HepG2 (cell line): ENCODE measurements around the gene FERMT2. TPM values are rescaled to one million over a fixed set of nuclear protein-coding genes. Genes with fewer than 3 reads are reported as not detected.

Experiments
- ERF ChIP-seq: IDR thresholded peaks from 2 replicates; pipeline ENCODE4 v1.6.1; 2018; ENCODE audit warnings: missing biosample characterization, missing genetic modification reagents
- GATAD1 ChIP-seq: IDR thresholded peaks from 2 replicates; pipeline ENCODE4 v1.6.1; 2016; ENCODE audit warnings: missing genetic modification reagents, missing compliant biosample characterization
- GMEB1 ChIP-seq: sonication (generic); formaldehyde crosslinking; IDR thresholded peaks from 2 replicates; pipeline ENCODE4 v1.5.1; 2020; ENCODE audit warnings: missing genetic modification reagents, mild to moderate bottlenecking, borderline replicate concordance
- HMGXB4 ChIP-seq, 2 experiments: sonication (generic) in 1 of 2; formaldehyde crosslinking in 1 of 2; IDR thresholded peaks; 2 replicates each; pipeline versions ENCODE4 v1.4.0 to v1.6.1; 2018 to 2020; ENCODE audit warnings: missing genetic modification reagents in 2 of 2, borderline replicate concordance in 1 of 2, low read depth in 1 of 2, mild to moderate bottlenecking in 1 of 2, missing biosample characterization in 1 of 2
- JARID2 ChIP-seq: sonication (generic); formaldehyde crosslinking; IDR thresholded peaks from 2 replicates; pipeline ENCODE4 v1.8.1; 2023; ENCODE audit warnings: missing genetic modification reagents, inconsistent platforms; ENCODE audit not compliant: insufficient replicate concordance
- MAFF ChIP-seq: IDR thresholded peaks from 2 replicates; pipeline ENCODE4 v1.6.1; 2011; ENCODE audit warnings: low read depth, low read length, improper control_type of control experiment
- MXI1 ChIP-seq: IDR thresholded peaks from 3 replicates; pipeline ENCODE4 v1.6.1; 2012; ENCODE audit warnings: low read depth, low read length, inconsistent platforms, borderline replicate concordance
- REL ChIP-seq: sonication (generic); formaldehyde crosslinking; conservative IDR thresholded peaks from 2 replicates; pipeline ENCODE4 v1.8.0; 2022; ENCODE audit warnings: mild to moderate bottlenecking, missing genetic modification reagents, moderate library complexity
- RXRB ChIP-seq: IDR thresholded peaks from 2 replicates; pipeline ENCODE4 v1.6.1; 2016; ENCODE audit warnings: borderline replicate concordance, missing genetic modification reagents, missing compliant biosample characterization
- TAF1 ChIP-seq: sonication (generic); formaldehyde crosslinking; IDR thresholded peaks from 2 replicates; pipeline ENCODE4 v1.4.0; 2020; ENCODE audit warnings: missing genetic modification reagents
- ZFP36 ChIP-seq: fragments of 150-350 bp; IDR thresholded peaks from 2 replicates; pipeline ENCODE4 v1.6.1; 2018; ENCODE audit warnings: borderline replicate concordance, low read length, low read depth; ENCODE audit not compliant: partially characterized antibody
- ZNF101 ChIP-seq: sonication (generic); formaldehyde crosslinking; IDR thresholded peaks from 2 replicates; pipeline ENCODE4 v1.4.0; 2020; ENCODE audit warnings: mild to moderate bottlenecking, low read depth, missing genetic modification reagents, borderline replicate concordance
- ZNF367 ChIP-seq: sonication (generic); formaldehyde crosslinking; IDR thresholded peaks from 2 replicates; pipeline ENCODE4 v1.4.0; 2020; ENCODE audit warnings: missing genetic modification reagents, borderline replicate concordance
- ZNF589 ChIP-seq: sonication (generic); formaldehyde crosslinking; conservative IDR thresholded peaks from 2 replicates; pipeline ENCODE4 v1.8.0; 2022; ENCODE audit warnings: mild to moderate bottlenecking, moderate library complexity, missing genetic modification reagents
- ZNF639 ChIP-seq: conservative IDR thresholded peaks from 2 replicates; pipeline ENCODE4 v1.6.1; 2018; ENCODE audit warnings: missing genetic modification reagents
- ZNF737 ChIP-seq: sonication (generic); formaldehyde crosslinking; IDR thresholded peaks from 2 replicates; pipeline ENCODE4 v1.5.0; 2020; ENCODE audit warnings: missing genetic modification reagents, mild to moderate bottlenecking, borderline replicate concordance
- ZSCAN30 ChIP-seq: sonication (generic); formaldehyde crosslinking; IDR thresholded peaks from 2 replicates; pipeline ENCODE4 v1.5.0; 2020; ENCODE audit warnings: mild to moderate bottlenecking, missing genetic modification reagents
- polyA plus RNA-seq, 8 experiments: library from polyadenylated mRNA; depleted of rRNA in 3 of 8; stranded (reverse) in 7 of 8; unstranded in 1 of 8; fragments of >200 nt; fragmentation: Illumina TruSeq in 4 of 8; extraction: Trizol in 4 of 8; gene quantifications; 2 replicates each; pipeline versions ENCODE4 v1.2.1 to v1.2.3, GENCODE V29; 2011 to 2016; ENCODE audit warnings: low read depth in 4 of 8, missing spikeins in 1 of 8, mixed read lengths in 1 of 8; ENCODE audit not compliant: insufficient read depth in 1 of 8
- total RNA-seq, 5 experiments: library from RNA; depleted of rRNA; stranded (reverse); fragments of >200 nt; fragmentation: Illumina TruSeq; extraction: Trizol; gene quantifications; 2 replicates each; pipeline ENCODE4 v1.2.3, GENCODE V29; 2016; ENCODE audit warnings: low read depth in 1 of 5
- TF ChIP-seq, protein P1 (sequence below): sonication (generic); formaldehyde crosslinking; IDR thresholded peaks from 2 replicates; pipeline ENCODE4 v1.4.0; 2020; ENCODE audit warnings: mild to moderate bottlenecking, missing genetic modification reagents
- TF ChIP-seq, protein P2 (sequence below): sonication (generic); formaldehyde crosslinking; conservative IDR thresholded peaks from 2 replicates; pipeline ENCODE4 v1.4.0; 2020; ENCODE audit warnings: missing genetic modification reagents
- TF ChIP-seq, protein P3 (sequence below): fragments of 450-650 bp; IDR thresholded peaks from 2 replicates; pipeline ENCODE4 v1.6.1; 2017; ENCODE audit warnings: mild to moderate bottlenecking

The FERMT2 gene
- total and polyA plus RNA-seq, 2 of the 13 experiments (the other 11 are each of a cell fraction or from before 2014, with no cell fraction given): 36.2 to 60.4 TPM

DNA sequence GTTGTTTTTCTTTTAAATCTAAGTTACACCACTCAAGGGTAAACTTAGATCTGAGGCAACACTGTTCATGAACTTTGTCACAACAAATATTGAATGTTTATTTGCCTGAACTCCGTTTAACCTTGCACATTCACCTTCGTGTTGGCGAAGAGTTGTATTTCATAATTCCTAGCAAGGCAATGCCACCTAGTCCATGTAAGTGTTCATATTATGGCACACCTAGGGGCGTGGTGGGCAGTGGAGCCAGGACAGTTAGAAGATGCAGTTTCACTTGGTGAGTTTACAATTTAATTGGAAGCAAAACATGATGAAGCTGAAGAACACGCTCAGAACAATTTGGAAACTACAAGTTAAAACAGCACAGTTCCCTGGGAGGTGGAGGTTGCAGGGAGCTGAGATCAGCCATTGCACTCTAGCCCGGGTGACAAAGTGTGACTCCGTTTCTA lies 129.0 kb downstream of the FERMT2 start (continued):
- TF ChIP-seq ZNF639 (CRISPR knock-in tag): peak; percentile 76
- TF ChIP-seq ZSCAN30 (CRISPR knock-in tag): no peak
- TF ChIP-seq, protein P1, sequence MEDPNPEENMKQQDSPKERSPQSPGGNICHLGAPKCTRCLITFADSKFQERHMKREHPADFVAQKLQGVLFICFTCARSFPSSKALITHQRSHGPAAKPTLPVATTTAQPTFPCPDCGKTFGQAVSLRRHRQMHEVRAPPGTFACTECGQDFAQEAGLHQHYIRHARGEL (CRISPR knock-in tag): no peak
- TF ChIP-seq, protein P2, sequence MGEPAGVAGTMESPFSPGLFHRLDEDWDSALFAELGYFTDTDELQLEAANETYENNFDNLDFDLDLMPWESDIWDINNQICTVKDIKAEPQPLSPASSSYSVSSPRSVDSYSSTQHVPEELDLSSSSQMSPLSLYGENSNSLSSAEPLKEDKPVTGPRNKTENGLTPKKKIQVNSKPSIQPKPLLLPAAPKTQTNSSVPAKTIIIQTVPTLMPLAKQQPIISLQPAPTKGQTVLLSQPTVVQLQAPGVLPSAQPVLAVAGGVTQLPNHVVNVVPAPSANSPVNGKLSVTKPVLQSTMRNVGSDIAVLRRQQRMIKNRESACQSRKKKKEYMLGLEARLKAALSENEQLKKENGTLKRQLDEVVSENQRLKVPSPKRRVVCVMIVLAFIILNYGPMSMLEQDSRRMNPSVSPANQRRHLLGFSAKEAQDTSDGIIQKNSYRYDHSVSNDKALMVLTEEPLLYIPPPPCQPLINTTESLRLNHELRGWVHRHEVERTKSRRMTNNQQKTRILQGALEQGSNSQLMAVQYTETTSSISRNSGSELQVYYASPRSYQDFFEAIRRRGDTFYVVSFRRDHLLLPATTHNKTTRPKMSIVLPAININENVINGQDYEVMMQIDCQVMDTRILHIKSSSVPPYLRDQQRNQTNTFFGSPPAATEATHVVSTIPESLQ: no peak
- TF ChIP-seq REL (CRISPR knock-in tag): no peak
- TF ChIP-seq MXI1: peak; percentile 48; the same call in 1 of the 3 replicates
- TF ChIP-seq ERF: peak; percentile 83
- no peak for TF ChIP-seq ZNF737 (CRISPR knock-in tag)
- TF ChIP-seq MAFF: no peak
- TF ChIP-seq RXRB: peak; percentile 98
- no peak for TF ChIP-seq JARID2
- no peak; the same call in 1 of the 2 replicates for TF ChIP-seq GATAD1 (CRISPR knock-in tag)
- TF ChIP-seq TAF1 (CRISPR knock-in tag): no peak
- TF ChIP-seq GMEB1: no peak
- no peak for TF ChIP-seq ZFP36
- peak; percentile 45 to 73; a peak in 2 of 4 replicates for TF ChIP-seq HMGXB4 (CRISPR knock-in tag; IDR thresholded peaks at IDR 0.05; ENCODE audit: borderline replicate concordance in 1 of 2, low read depth in 1 of 2)
- TF ChIP-seq ZNF589: no peak
- TF ChIP-seq ZNF367 (CRISPR knock-in tag): no peak
- TF ChIP-seq, protein P3, sequence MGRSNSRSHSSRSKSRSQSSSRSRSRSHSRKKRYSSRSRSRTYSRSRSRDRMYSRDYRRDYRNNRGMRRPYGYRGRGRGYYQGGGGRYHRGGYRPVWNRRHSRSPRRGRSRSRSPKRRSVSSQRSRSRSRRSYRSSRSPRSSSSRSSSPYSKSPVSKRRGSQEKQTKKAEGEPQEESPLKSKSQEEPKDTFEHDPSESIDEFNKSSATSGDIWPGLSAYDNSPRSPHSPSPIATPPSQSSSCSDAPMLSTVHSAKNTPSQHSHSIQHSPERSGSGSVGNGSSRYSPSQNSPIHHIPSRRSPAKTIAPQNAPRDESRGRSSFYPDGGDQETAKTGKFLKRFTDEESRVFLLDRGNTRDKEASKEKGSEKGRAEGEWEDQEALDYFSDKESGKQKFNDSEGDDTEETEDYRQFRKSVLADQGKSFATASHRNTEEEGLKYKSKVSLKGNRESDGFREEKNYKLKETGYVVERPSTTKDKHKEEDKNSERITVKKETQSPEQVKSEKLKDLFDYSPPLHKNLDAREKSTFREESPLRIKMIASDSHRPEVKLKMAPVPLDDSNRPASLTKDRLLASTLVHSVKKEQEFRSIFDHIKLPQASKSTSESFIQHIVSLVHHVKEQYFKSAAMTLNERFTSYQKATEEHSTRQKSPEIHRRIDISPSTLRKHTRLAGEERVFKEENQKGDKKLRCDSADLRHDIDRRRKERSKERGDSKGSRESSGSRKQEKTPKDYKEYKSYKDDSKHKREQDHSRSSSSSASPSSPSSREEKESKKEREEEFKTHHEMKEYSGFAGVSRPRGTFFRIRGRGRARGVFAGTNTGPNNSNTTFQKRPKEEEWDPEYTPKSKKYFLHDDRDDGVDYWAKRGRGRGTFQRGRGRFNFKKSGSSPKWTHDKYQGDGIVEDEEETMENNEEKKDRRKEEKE: no peak
- TF ChIP-seq ZNF101 (CRISPR knock-in tag): no peak
